Fibroblast of lung (primary cell): ENCODE measurements around the gene CALN1. TPM values are rescaled to one million over a fixed set of nuclear protein-coding genes. Genes with fewer than 3 reads are reported as not detected.

Experiments
- DNase-seq, 2 donors: peaks; one replicate each; pipeline versions ENCODE4 v3.0.0 to v3.0.0-alpha.2; 2010; ENCODE audit warnings: low read depth in 2 of 2
- H2AFZ ChIP-seq: 2 replicates; pipeline ENCODE4 v1.5.1; 2012; ENCODE audit warnings: low read length, control low read depth, inconsistent platforms
- H3K27ac ChIP-seq: 2 replicates; pipeline ENCODE4 v1.5.1; 2011; ENCODE audit warnings: low read length, control low read depth; ENCODE audit not compliant: insufficient read depth
- H3K27me3 ChIP-seq: 2 replicates; pipeline ENCODE4 v1.5.1; 2011; ENCODE audit warnings: mild to moderate bottlenecking, low read length; ENCODE audit not compliant: control insufficient read depth, insufficient read depth
- H3K36me3 ChIP-seq: 2 replicates; pipeline ENCODE4 v1.5.1; 2011; ENCODE audit warnings: low read length; ENCODE audit not compliant: control insufficient read depth, insufficient read depth
- H3K4me1 ChIP-seq: 2 replicates; pipeline ENCODE4 v1.5.1; 2011; ENCODE audit warnings: low read length; ENCODE audit not compliant: control insufficient read depth, insufficient read depth; ENCODE audit errors: extremely low read depth
- H3K4me2 ChIP-seq: 2 replicates; pipeline ENCODE4 v1.5.1; 2011; ENCODE audit warnings: low read length, control low read depth; ENCODE audit not compliant: insufficient read depth; ENCODE audit errors: extremely low read depth
- H3K4me3 ChIP-seq, 4 experiments: fragments of 200-600 bp in 1 of 4; sonication (generic) in 1 of 4; replicated peaks in 1 of 4; 2 replicates each; pipeline ENCODE4 v1.5.1; 2011 to 2016; ENCODE audit warnings: low read length in 4 of 4, low read depth in 3 of 4, mild to moderate bottlenecking in 3 of 4, control low read depth in 2 of 4, inconsistent platforms in 1 of 4, mixed read lengths in 1 of 4; ENCODE audit not compliant: insufficient read depth in 1 of 4; ENCODE audit errors: control extremely low read depth in 1 of 4
- H3K79me2 ChIP-seq: 2 replicates; pipeline ENCODE4 v1.5.1; 2012; ENCODE audit warnings: mild to moderate bottlenecking, low read length, inconsistent platforms; ENCODE audit not compliant: control insufficient read depth, insufficient read depth
- H3K9ac ChIP-seq: 2 replicates; pipeline ENCODE4 v1.5.1; 2011; ENCODE audit warnings: mild to moderate bottlenecking, low read length, control low read depth; ENCODE audit not compliant: insufficient read depth
- H3K9me3 ChIP-seq: 2 replicates; pipeline ENCODE4 v1.5.1; 2012; ENCODE audit warnings: low read depth, low read length; ENCODE audit not compliant: control insufficient read depth, insufficient read depth
- H4K20me1 ChIP-seq: 2 replicates; pipeline ENCODE4 v1.5.1; 2011; ENCODE audit warnings: low read length; ENCODE audit not compliant: control insufficient read depth, insufficient read depth; ENCODE audit errors: extremely low read depth
- EZH2 ChIP-seq: IDR thresholded peaks from 2 replicates; pipeline ENCODE4 v1.5.1; 2012; ENCODE audit warnings: low read length, control low read depth, mild to moderate bottlenecking; ENCODE audit errors: missing control alignments
- polyA plus RNA-seq, 2 donors: library from polyadenylated mRNA; depleted of rRNA in 1 of 2; stranded (reverse) in 1 of 2; unstranded in 1 of 2; fragments of >200 nt; gene quantifications; 2 replicates each; pipeline ENCODE4 v1.2.1, GENCODE V29; 2011 to 2012; ENCODE audit warnings: missing spikeins in 1 of 2
- total RNA-seq: library from RNA; depleted of rRNA; stranded (reverse); fragments of >200 nt; gene quantifications from 2 replicates; pipeline ENCODE4 v1.2.1, GENCODE V29; 2014
- TF ChIP-seq, protein P1 (sequence below), 2 donors: IDR thresholded peaks in 1 of 2; conservative IDR thresholded peaks in 1 of 2; 1 replicate in 1 of 2; 2 replicates in 1 of 2; pipeline ENCODE4 v1.5.1; 2011 to 2012; ENCODE audit warnings: low read length in 2 of 2, control low read depth in 1 of 2, inconsistent platforms in 1 of 2, low read depth in 1 of 2, mild to moderate bottlenecking in 1 of 2

CALN1 gene
- total and polyA plus RNA-seq, 2 donors (not counting 1 experiment from before 2014, with no cell fraction given): not detected

GRCh38 chr7:72409638-72410015 lies 2.5 kb downstream of the CALN1 start:
- Histone ChIP-seq H2AFZ (no peak overlapping the region), H3K4me2 (no peak overlapping the region), H4K20me1 (no peaks in the 10 kb centered on the region), H3K4me3 (no peak overlapping the region), H3K9ac (no peak overlapping the region), H3K27ac (no peak overlapping the region), H3K36me3 (no peaks in the 10 kb centered on the region), H3K79me2 (no peaks in the 10 kb centered on the region), H3K9me3 (peaks cover 2% of the 10 kb centered on the region), H3K4me1 (no peaks in the 10 kb centered on the region), H3K27me3 (no peaks in the 10 kb centered on the region)
- TF ChIP-seq EZH2: no peak
- no peak for DNase-seq

DNA sequence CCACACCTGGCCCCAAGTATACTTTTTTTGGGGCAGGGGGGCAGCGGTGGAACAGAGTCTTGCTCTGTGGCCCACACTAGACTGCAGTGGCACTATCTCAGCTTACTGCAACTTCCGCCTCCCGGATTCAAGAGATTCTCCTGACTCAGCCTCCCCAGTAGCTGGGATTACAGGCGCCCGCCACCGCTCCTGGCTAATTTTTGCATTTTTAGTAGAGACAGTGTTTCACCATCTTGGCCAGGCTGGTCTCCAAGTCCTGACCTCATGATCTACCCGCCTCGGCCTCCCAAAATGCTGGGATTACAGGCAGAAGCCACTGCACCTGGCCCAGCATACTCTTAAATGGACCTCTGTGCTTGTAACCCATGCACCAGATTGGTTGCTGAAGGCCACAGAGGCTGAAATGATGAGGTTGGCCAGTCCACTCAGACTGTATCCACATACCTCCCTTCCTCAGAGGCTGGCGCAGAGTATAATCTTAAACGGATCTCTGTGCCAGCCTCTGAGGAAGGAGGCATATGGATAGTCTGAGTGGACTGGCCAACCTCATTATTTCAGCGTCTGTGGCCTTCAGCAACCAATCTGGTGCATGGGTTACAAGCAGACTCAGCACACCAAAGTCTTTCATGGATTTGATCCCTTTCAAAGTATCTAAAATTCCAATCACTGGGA lies 3.0 kb downstream of the CALN1 start:
- Histone ChIP-seq H3K9ac (no peak overlapping the region), H2AFZ (no peak overlapping the region), H3K27me3 (no peaks in the 10 kb centered on the region), H3K36me3 (no peaks in the 10 kb centered on the region), H3K9me3 (peaks cover 2% of the 10 kb centered on the region), H3K4me2 (no peak overlapping the region), H3K27ac (no peak overlapping the region), H3K4me1 (no peaks in the 10 kb centered on the region), H3K79me2 (no peaks in the 10 kb centered on the region), H4K20me1 (no peaks in the 10 kb centered on the region), H3K4me3 (no peak overlapping the region)
- TF ChIP-seq, protein P1, sequence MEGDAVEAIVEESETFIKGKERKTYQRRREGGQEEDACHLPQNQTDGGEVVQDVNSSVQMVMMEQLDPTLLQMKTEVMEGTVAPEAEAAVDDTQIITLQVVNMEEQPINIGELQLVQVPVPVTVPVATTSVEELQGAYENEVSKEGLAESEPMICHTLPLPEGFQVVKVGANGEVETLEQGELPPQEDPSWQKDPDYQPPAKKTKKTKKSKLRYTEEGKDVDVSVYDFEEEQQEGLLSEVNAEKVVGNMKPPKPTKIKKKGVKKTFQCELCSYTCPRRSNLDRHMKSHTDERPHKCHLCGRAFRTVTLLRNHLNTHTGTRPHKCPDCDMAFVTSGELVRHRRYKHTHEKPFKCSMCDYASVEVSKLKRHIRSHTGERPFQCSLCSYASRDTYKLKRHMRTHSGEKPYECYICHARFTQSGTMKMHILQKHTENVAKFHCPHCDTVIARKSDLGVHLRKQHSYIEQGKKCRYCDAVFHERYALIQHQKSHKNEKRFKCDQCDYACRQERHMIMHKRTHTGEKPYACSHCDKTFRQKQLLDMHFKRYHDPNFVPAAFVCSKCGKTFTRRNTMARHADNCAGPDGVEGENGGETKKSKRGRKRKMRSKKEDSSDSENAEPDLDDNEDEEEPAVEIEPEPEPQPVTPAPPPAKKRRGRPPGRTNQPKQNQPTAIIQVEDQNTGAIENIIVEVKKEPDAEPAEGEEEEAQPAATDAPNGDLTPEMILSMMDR (conservative IDR thresholded peaks at IDR 0.05 in 1 of 2, IDR thresholded peaks at IDR 0.05 in 1 of 2; ENCODE audit: low read depth in 1 of 2, low read length in 2 of 2): no peak
- no peak for TF ChIP-seq EZH2
- no peak for DNase-seq

DNA sequence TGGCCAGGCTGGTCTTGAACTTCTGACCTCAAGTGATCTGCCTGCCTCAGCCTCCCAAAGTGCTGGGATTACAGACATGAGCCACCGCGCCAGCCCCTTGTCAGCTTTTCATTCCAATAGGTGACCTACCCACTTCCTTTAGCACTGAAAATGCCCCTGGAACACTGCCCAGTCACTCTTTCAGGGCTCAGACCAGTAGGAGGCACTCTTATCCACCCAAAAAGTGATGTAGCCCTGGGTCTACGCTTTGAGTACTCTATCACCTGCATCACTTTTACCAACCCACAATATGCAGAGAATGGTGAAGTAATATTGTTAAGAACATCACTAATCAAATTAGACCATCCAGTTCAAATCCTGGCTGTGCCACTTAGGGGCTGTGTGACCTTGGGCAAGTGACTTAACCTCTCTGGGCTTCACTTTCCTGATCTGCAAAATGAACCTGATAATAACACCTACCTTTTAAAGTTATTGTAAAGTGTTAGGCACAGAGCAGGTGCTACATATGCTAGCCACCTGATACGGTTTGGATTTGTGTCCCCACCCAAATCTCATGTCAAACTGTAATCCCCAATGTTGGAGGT lies 5.2 kb downstream of the CALN1 start:
- Histone ChIP-seq H3K79me2 (no peaks in the 10 kb centered on the region), H4K20me1 (no peaks in the 10 kb centered on the region), H3K9me3 (no peaks in the 10 kb centered on the region), H2AFZ (no peak overlapping the region), H3K4me2 (no peak overlapping the region), H3K36me3 (no peaks in the 10 kb centered on the region), H3K27me3 (no peaks in the 10 kb centered on the region), H3K4me3 (no peak overlapping the region), H3K27ac (no peak overlapping the region), H3K9ac (no peak overlapping the region), H3K4me1 (no peaks in the 10 kb centered on the region)
- DNase-seq: no peak
- TF ChIP-seq, protein P1 (conservative IDR thresholded peaks at IDR 0.05 in 1 of 2, IDR thresholded peaks at IDR 0.05 in 1 of 2; ENCODE audit: low read depth in 1 of 2, low read length in 2 of 2): no peak
- TF ChIP-seq EZH2: no peak
